ENCODE measurements around the gene VCL. TPM values are rescaled to one million over a fixed set of nuclear protein-coding genes. Genes with fewer than 3 reads are reported as not detected.

VCL gene
- total and polyA plus RNA-seq, 8 donors, result 8.6 to 51.7 (median 28.5) TPM

DNA sequence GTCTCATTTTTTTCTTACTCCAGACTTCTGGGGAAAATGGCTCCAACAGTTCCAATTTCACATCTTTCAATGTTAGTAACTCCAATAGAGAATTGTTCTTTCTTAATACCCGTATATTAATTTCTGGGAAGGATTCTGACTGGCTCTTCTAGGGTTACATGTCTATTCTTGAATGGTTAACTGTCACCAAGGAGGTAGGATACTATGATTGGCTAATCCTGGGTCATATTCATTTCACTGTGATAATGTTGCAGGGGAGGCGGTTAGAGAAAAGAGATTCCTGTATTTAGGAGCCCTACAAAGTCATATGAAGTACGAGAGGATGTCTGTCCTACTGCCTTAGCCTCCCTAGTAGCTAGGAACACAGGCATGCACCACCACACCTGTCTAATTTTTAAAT, 16.1 kb upstream of the VCL start:
- no peak overlapping the region for H3K27ac ChIP-seq
- 94 to 96% methylated on average over 3 of the region's 3 CpGs for WGBS, 2 donors
- H3K9me3 ChIP-seq, result no peaks in the 10 kb centered on the region
- intact Hi-C loops (cut with DNase I), result no loop called here
- H3K36me3 ChIP-seq, result no peaks in the 10 kb centered on the region
- H3K4me3 ChIP-seq, result no peak overlapping the region
- no peaks in the 10 kb centered on the region for H3K27me3 ChIP-seq
- TF ChIP-seq, protein P1, sequence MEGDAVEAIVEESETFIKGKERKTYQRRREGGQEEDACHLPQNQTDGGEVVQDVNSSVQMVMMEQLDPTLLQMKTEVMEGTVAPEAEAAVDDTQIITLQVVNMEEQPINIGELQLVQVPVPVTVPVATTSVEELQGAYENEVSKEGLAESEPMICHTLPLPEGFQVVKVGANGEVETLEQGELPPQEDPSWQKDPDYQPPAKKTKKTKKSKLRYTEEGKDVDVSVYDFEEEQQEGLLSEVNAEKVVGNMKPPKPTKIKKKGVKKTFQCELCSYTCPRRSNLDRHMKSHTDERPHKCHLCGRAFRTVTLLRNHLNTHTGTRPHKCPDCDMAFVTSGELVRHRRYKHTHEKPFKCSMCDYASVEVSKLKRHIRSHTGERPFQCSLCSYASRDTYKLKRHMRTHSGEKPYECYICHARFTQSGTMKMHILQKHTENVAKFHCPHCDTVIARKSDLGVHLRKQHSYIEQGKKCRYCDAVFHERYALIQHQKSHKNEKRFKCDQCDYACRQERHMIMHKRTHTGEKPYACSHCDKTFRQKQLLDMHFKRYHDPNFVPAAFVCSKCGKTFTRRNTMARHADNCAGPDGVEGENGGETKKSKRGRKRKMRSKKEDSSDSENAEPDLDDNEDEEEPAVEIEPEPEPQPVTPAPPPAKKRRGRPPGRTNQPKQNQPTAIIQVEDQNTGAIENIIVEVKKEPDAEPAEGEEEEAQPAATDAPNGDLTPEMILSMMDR (IDR thresholded peaks at IDR 0.05), result no peak
- no peak for FAIRE-seq
- no peak for DNase-seq
- peaks cover 3 to 8% (median 5%) of the 10 kb centered on the region in 3 donors for H3K4me1 ChIP-seq
- no peak for ATAC-seq

DNA sequence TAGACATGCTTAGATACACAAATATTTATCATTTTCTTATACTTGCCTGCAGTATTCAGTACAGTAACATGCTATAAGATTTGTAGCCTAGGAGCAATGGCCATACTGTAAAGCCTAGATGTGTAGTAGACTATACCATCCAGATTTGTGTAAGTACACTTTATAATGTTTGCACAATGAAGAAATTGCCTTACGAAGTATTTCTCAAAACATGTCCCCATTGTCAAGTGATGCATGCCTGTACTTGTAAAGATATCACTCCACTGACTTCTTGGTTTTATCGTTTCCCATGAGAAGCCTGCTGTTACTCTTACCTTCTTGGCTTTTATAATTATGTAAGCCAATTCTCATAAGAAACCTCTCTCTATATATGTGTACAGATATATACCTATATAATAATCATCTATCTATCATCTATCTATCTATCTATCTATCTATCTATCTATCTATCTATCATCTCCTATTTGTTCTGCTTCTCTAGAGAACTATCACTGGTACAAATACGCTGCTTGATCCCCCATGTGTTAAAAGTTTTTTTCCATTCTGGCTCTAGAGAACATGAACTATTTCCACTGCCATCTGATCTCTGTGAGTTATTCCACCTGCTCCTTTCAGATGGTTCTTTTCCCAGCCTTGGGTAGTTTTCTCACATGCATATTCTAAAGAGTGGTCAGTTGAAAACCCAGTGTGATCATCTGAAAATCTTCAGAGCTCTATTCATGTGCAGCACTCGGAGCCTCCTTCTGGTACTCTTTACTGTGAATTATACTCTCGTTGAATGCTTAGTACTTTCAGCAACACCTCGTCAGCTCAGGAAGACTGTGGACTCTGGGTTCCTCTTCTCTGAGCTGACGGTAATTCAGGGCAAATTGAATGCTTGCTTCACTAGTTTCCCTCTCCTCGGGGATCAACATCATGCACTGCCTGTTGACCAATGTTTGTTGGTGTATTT, 14.5 kb upstream of the VCL start:
- Histone ChIP-seq H3K27me3 (no peaks in the 10 kb centered on the region), H3K9me3 (no peaks in the 10 kb centered on the region), H3K4me1 (peaks cover 3 to 8% (median 5%) of the 10 kb centered on the region in 3 donors), H3K36me3 (no peaks in the 10 kb centered on the region), H3K27ac (peak overlapping the region; percentile 39 to 75 (median 66)), H3K4me3 (peak overlapping the region in 2 of 4 donors; percentile 9 to 10)
- ATAC-seq, result peak; percentile 86 to 94 (median 89)
- peak in 2 of 6 donors; percentile 33 to 46 for DNase-seq
- TF ChIP-seq, protein P1 (IDR thresholded peaks at IDR 0.05), result no peak
- FAIRE-seq, result no peak
- 29 to 35% methylated on average over 8 of the region's 8 CpGs for WGBS, 2 donors
- intact Hi-C loops (cut with DNase I), result no loop called here

DNA sequence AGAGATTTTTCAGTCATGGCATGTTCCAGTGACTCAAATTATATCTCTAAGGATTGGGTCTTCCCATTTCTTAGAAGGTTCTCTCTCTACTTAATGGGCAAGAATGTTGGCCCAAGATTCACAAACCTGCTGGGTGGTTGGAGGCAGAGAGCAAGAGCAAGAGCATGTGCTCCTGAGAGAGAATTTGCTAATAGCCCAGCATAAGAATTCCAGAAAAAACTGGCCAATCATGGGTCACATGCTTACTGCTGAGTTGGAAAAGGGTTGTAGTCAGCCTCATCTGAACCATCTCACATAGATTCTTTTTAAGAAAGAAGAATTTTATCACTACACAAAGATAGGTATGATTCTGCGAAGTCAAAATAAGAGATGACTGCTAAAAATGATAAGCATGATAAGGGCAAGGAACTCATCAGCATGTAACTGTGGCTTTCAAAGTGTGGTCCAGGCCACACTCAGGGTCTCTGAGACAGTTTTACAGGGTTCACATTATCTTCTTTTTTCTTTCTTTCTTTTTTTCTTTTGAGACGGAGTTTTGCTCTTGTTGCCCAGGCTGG, 8.2 kb upstream of the VCL start:
- Histone ChIP-seq H3K27ac (no peak overlapping the region), H3K27me3 (no peaks in the 10 kb centered on the region), H3K9me3 (no peaks in the 10 kb centered on the region), H3K4me3 (no peak overlapping the region), H3K36me3 (no peaks in the 10 kb centered on the region), H3K4me1 (no peaks in the 10 kb centered on the region)
- TF ChIP-seq, protein P1 (IDR thresholded peaks at IDR 0.05), result no peak
- no peak for ATAC-seq
- intact Hi-C loops (cut with DNase I), result no loop called here
- no peak for FAIRE-seq
- DNase-seq, result no peak
- 97 to 98% methylated on average over 2 of the region's 2 CpGs for WGBS, 2 donors

DNA sequence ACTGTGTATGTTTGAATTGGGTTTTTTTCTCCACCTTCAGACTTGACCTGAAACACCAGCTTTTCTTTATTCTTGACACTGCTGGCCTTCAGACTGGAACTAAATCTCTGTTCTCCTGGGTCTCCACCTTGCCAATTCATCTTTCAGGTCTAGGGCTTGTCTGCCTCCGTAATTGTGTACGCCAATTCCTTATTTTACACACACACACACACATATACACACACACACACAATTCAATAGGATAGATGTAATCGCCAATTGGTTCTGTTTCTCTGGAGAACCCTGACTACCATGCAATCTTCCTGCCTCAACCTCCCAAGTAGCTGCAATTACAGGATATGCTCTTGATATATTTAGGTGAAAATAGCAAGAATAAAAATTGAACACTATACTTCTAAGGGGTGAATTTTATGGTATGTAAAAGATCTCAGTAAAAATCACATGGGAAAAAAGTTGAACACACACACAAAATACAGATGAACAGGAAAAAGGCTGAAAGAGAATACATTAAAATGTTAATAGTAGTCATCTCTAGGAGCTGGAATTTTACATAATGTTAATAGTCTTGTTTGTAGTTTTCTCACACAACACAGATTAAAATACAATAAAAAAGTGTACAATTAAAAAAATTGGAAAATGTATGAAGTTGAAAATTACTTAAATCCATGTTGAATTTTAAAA, 6.6 kb upstream of the VCL start:
- Histone ChIP-seq H3K36me3 (no peaks in the 10 kb centered on the region), H3K4me1 (no peaks in the 10 kb centered on the region), H3K27ac (no peak overlapping the region), H3K27me3 (no peaks in the 10 kb centered on the region), H3K4me3 (no peak overlapping the region), H3K9me3 (no peaks in the 10 kb centered on the region)
- ATAC-seq (no peak), FAIRE-seq (no peak), DNase-seq (no peak)
- TF ChIP-seq, protein P1 (IDR thresholded peaks at IDR 0.05), result no peak
- intact Hi-C loops (cut with DNase I), result no loop called here
- 93 to 97% methylated on average over 3 of the region's 3 CpGs for WGBS, 2 donors

Data from pancreas (tissue), 10 donors.